Ovary (tissue), 3 donors: ENCODE data around the gene PKD2L1.

ENCODE experiments used
- EP300 ChIP-seq: sonication (generic); formaldehyde crosslinking; IDR thresholded peaks from one replicate; pipeline ENCODE4 v1.6.1; 2017; ENCODE audit warnings: antibody characterized with exemption
- POLR2A ChIP-seq: fragments of 450-650 bp; IDR thresholded peaks from one replicate; pipeline ENCODE4 v1.6.1; 2017; ENCODE audit warnings: antibody characterized with exemption, mild to moderate bottlenecking, moderate library complexity
- TF ChIP-seq, protein P1 (sequence below), 3 donors: fragments of 450-650 bp in 2 of 3; fragments of 200-600 bp in 1 of 3; IDR thresholded peaks; one replicate each; pipeline versions ENCODE4 v1.5.1 to v1.8.0; 2016 to 2022; ENCODE audit warnings: antibody characterized with exemption in 3 of 3, mild to moderate bottlenecking in 1 of 3
- donor health status: DM: no; HTN: no; CAD: no.

- TF ChIP-seq, protein P1, sequence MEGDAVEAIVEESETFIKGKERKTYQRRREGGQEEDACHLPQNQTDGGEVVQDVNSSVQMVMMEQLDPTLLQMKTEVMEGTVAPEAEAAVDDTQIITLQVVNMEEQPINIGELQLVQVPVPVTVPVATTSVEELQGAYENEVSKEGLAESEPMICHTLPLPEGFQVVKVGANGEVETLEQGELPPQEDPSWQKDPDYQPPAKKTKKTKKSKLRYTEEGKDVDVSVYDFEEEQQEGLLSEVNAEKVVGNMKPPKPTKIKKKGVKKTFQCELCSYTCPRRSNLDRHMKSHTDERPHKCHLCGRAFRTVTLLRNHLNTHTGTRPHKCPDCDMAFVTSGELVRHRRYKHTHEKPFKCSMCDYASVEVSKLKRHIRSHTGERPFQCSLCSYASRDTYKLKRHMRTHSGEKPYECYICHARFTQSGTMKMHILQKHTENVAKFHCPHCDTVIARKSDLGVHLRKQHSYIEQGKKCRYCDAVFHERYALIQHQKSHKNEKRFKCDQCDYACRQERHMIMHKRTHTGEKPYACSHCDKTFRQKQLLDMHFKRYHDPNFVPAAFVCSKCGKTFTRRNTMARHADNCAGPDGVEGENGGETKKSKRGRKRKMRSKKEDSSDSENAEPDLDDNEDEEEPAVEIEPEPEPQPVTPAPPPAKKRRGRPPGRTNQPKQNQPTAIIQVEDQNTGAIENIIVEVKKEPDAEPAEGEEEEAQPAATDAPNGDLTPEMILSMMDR (IDR thresholded peaks at IDR 0.05), result no peak
- TF ChIP-seq POLR2A (no peak), EP300 (no peak)
Measured at GRCh38 chr10:100347568-100348195, 17.7 kb upstream of the PKD2L1 start.
